ENCODE results near the gene GSE1. TPM values are rescaled to one million over a fixed set of nuclear protein-coding genes. Genes with fewer than 3 reads are reported as not detected.
A peak's percentile ranks its signal among the peaks of the same experiment; 100 is the strongest.

The GSE1 gene
- total and polyA plus RNA-seq, 2 of the 13 experiments (the other 11 are each of a cell fraction or from before 2014, with no cell fraction given), result 16.1 to 31.2 TPM

DNA sequence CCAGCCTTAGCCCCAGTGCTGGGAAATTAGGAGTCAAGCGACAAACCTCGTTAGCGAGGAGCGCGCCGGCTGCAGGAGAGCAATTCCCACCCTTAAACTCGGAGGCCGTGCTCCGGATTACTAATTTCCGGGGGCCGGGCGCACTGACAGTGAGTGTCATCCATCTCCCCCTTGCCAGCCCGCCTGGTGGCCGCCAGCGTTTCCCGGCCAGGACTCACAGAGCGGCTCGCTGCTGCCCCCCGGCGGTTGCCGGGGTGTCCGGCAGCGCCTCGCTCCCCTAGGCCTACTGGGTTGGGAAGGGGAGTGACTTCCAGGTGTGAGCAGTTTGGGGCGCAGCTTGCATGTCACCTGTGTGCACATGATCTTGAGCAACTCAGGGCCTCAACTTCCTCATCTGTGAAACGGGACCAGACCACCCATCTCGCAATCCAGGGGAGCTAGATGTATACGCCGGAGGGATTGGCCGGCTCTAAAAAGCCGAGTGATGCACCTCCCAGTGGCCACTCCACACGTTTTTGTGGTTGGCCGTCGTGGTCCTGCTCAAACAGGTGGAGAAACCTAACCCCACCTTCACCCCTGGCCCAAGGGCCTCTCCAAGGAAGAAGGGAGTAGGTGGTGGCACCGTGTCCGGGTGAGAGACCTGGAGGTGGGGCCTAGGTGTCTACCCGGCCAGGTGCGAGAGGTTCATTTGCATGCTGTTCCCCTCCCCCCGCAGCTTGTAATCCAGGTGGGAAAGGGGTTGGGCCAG, 2.5 kb upstream of the GSE1 start (continued):
- TF ChIP-seq HOXA3 (CRISPR knock-in tag; IDR thresholded peaks at IDR 0.05) (peak; percentile 70), ZNF574 (CRISPR knock-in tag; IDR thresholded peaks at IDR 0.05) (peak; percentile 67), ZNF777 (CRISPR knock-in tag; IDR thresholded peaks at IDR 0.05) (0 out of 2 replicates have a peak, but pooled peaks have one; percentile 50), ZSCAN9 (CRISPR knock-in tag; IDR thresholded peaks at IDR 0.05; ENCODE audit: borderline replicate concordance) (peak; percentile 70; the same call in 1 of the 2 replicates), HOXA5 (CRISPR knock-in tag; IDR thresholded peaks at IDR 0.05) (peak; percentile 87), ZNF414 (CRISPR knock-in tag; IDR thresholded peaks at IDR 0.05) (peak; percentile 36), NFAT5 (CRISPR knock-in tag; IDR thresholded peaks at IDR 0.05) (no peak), ZNF280D (CRISPR knock-in tag; IDR thresholded peaks at IDR 0.05) (peak; percentile 73), MZF1 (CRISPR knock-in tag; IDR thresholded peaks at IDR 0.05; ENCODE audit: borderline replicate concordance) (0 out of 2 replicates have a peak, but pooled peaks have one; percentile 36), MAX (IDR thresholded peaks at IDR 0.05) (peak; percentile 31), TARDBP (CRISPR knock-in tag; IDR thresholded peaks at IDR 0.05) (peak; percentile 37), GATAD1 (CRISPR knock-in tag; IDR thresholded peaks at IDR 0.05) (peak; percentile 61), ZBTB20 (CRISPR knock-in tag; IDR thresholded peaks at IDR 0.05; ENCODE audit: borderline replicate concordance, low read depth) (peak; percentile 48; the same call in 1 of the 2 replicates), ATF4 (CRISPR knock-in tag; IDR thresholded peaks at IDR 0.05) (no peak), KDM1A (CRISPR knock-in tag; IDR thresholded peaks at IDR 0.05) (0 out of 2 replicates have a peak, but pooled peaks have one; percentile 10)
